ENCODE measurements around the gene CAV3. TPM values are rescaled to one million over a fixed set of nuclear protein-coding genes. Genes with fewer than 3 reads are reported as not detected.

Gene CAV3
- total RNA-seq, 1 experiment from 2014 or later, result not detected

- POLR2A ChIA-PET (ENCODE audit: unreplicated experiment), result no interaction called here
- no peak overlapping the region for H3K4me2 ChIP-seq (ENCODE audit: low read length)
- no TSS peak for BruUV-seq (replicated peaks)
- no peaks in the 10 kb centered on the region for H3K9me2 ChIP-seq (replicated peaks; ENCODE audit: low read length)
- no peak overlapping the region for H3K4me3 ChIP-seq (ENCODE audit: low read length)
- no peak for DNase-seq
- no peaks in the 10 kb centered on the region for H3F3A ChIP-seq (ENCODE audit: low read length, unreplicated experiment)
- TF ChIP-seq EZH2 (IDR thresholded peaks at IDR 0.05; ENCODE audit: low read length, unreplicated experiment) (no peak), EZH2phosphoT487 (IDR thresholded peaks at IDR 0.05; ENCODE audit: borderline replicate concordance, low read length) (no peak), CTCF (conservative IDR thresholded peaks at IDR 0.05; ENCODE audit: low read depth, low read length) (no peak)
- no peaks in the 10 kb centered on the region for H3K9me3 ChIP-seq (ENCODE audit: low read length)
- ATAC-seq, result no peak
- H3K36me3 ChIP-seq (ENCODE audit: low read depth, low read length), result 0 out of 2 replicates have a peak, but pooled peaks cover 2% of the 10 kb centered on the region
- no peak overlapping the region for H2AFZ ChIP-seq (ENCODE audit: low read length)
- no peaks in the 10 kb centered on the region for H4K20me1 ChIP-seq (ENCODE audit: low read length)
- no peaks in the 10 kb centered on the region for H3K27me3 ChIP-seq (ENCODE audit: low read length)
- CTCF ChIA-PET, result no interaction called here
- intact Hi-C loops (cut with micrococcal nuclease), result no loop called here
- H3K79me2 ChIP-seq (ENCODE audit: low read length), result no peaks in the 10 kb centered on the region
- H3K4me1 ChIP-seq (ENCODE audit: insufficient read depth, low read length), result no peaks in the 10 kb centered on the region
- no peak overlapping the region for H3K9ac ChIP-seq (ENCODE audit: low read length)
- no peak overlapping the region for H3K27ac ChIP-seq (ENCODE audit: low read length)
Observed at GRCh38 chr3:8752832-8753231, 19.2 kb downstream of the CAV3 start.

GRCh38 chr3:8755097-8755496 is 21.5 kb downstream of the CAV3 start:
- Histone ChIP-seq H3K27me3 (ENCODE audit: low read length) (no peaks in the 10 kb centered on the region), H3K4me3 (ENCODE audit: low read length) (no peak overlapping the region), H3K36me3 (ENCODE audit: low read depth, low read length) (0 out of 2 replicates have a peak, but pooled peaks cover 2% of the 10 kb centered on the region), H2AFZ (ENCODE audit: low read length) (no peak overlapping the region), H3K4me2 (ENCODE audit: low read length) (no peak overlapping the region), H3F3A (ENCODE audit: low read length, unreplicated experiment) (no peaks in the 10 kb centered on the region), H3K9me3 (ENCODE audit: low read length) (no peaks in the 10 kb centered on the region), H3K9me2 (replicated peaks; ENCODE audit: low read length) (no peaks in the 10 kb centered on the region), H4K20me1 (ENCODE audit: low read length) (no peaks in the 10 kb centered on the region), H3K27ac (ENCODE audit: low read length) (no peak overlapping the region), H3K4me1 (ENCODE audit: insufficient read depth, low read length) (no peaks in the 10 kb centered on the region), H3K9ac (ENCODE audit: low read length) (no peak overlapping the region), H3K79me2 (ENCODE audit: low read length) (no peaks in the 10 kb centered on the region)
- TF ChIP-seq EZH2 (IDR thresholded peaks at IDR 0.05; ENCODE audit: low read length, unreplicated experiment) (no peak), EZH2phosphoT487 (IDR thresholded peaks at IDR 0.05; ENCODE audit: borderline replicate concordance, low read length) (no peak), CTCF (conservative IDR thresholded peaks at IDR 0.05; ENCODE audit: low read depth, low read length) (no peak)
- no peak for DNase-seq
- no peak for ATAC-seq
- intact Hi-C loops (cut with micrococcal nuclease), result no loop called here
- POLR2A ChIA-PET (ENCODE audit: unreplicated experiment), result no interaction called here
- BruUV-seq (replicated peaks), result no TSS peak
- CTCF ChIA-PET, result no interaction called here

- H3K9me3 ChIP-seq (ENCODE audit: low read length), result no peaks in the 10 kb centered on the region
- intact Hi-C loops (cut with micrococcal nuclease), result no loop called here
- H3K79me2 ChIP-seq (ENCODE audit: low read length), result no peaks in the 10 kb centered on the region
- no peak overlapping the region for H2AFZ ChIP-seq (ENCODE audit: low read length)
- H3K27me3 ChIP-seq (ENCODE audit: low read length), result no peaks in the 10 kb centered on the region
- H3K27ac ChIP-seq (ENCODE audit: low read length), result no peak overlapping the region
- H3K4me3 ChIP-seq (ENCODE audit: low read length), result no peak overlapping the region
- no peak overlapping the region for H3K4me2 ChIP-seq (ENCODE audit: low read length)
- H3K9ac ChIP-seq (ENCODE audit: low read length), result no peak overlapping the region
- no peaks in the 10 kb centered on the region for H3K4me1 ChIP-seq (ENCODE audit: insufficient read depth, low read length)
- H4K20me1 ChIP-seq (ENCODE audit: low read length), result no peaks in the 10 kb centered on the region
- no peaks in the 10 kb centered on the region for H3K9me2 ChIP-seq (replicated peaks; ENCODE audit: low read length)
- no peak for TF ChIP-seq EZH2 (IDR thresholded peaks at IDR 0.05; ENCODE audit: low read length, unreplicated experiment)
- TF ChIP-seq CTCF (conservative IDR thresholded peaks at IDR 0.05; ENCODE audit: low read depth, low read length), result peak; percentile 67; the same call in 1 of the 2 replicates
- peak; percentile 37 for DNase-seq
- no TSS peak for BruUV-seq (replicated peaks)
- CTCF ChIA-PET, result interaction anchor here (0.6 to 0.8 kb wide), 2 partner anchors 14 to 92 kb away, joined by 3 to 4 read pairs; no protein-coding TSS in a partner anchor
- peak; percentile 36; the same call in 1 of the 2 replicates for ATAC-seq
- H3F3A ChIP-seq (ENCODE audit: low read length, unreplicated experiment), result no peaks in the 10 kb centered on the region
- H3K36me3 ChIP-seq (ENCODE audit: low read depth, low read length), result 0 out of 2 replicates have a peak, but pooled peaks cover 2% of the 10 kb centered on the region
- POLR2A ChIA-PET (ENCODE audit: unreplicated experiment), result interaction anchor here (1.0 kb wide), 1 partner anchor 16 kb away, joined by 4 read pairs; no protein-coding TSS in a partner anchor
Observed at GRCh38 chr3:8755564-8756237, 22.1 kb downstream of the CAV3 start.
